CD14-positive monocyte (primary cell): ENCODE results near the gene RLN1. TPM values are rescaled to one million over a fixed set of nuclear protein-coding genes. Genes with fewer than 3 reads are reported as not detected.

Experiments used
- DNase-seq, 3 donors: peaks; one replicate each; pipeline ENCODE4 v3.0.0-alpha.2; 2011 to 2022
- H2AFZ ChIP-seq: 2 replicates; pipeline ENCODE4 v1.6.0; 2012; ENCODE audit warnings: mild to moderate bottlenecking, low read depth, low read length, inconsistent platforms; ENCODE audit not compliant: insufficient read depth, poor library complexity, severe bottlenecking
- H3K27ac ChIP-seq, 2 donors: 1 replicate in 1 of 2; 2 replicates in 1 of 2; pipeline ENCODE4 v1.5.1; 2012 to 2013; ENCODE audit warnings: low read length in 2 of 2, control low read depth in 1 of 2, inconsistent platforms in 1 of 2, low read depth in 1 of 2, mild to moderate bottlenecking in 1 of 2
- H3K27me3 ChIP-seq, 2 donors: one replicate each; pipeline versions ENCODE4 v1.6.0 to v1.6.1; 2011 to 2013; ENCODE audit warnings: low read length in 2 of 2; ENCODE audit not compliant: control insufficient read depth in 2 of 2, insufficient read depth in 2 of 2
- H3K36me3 ChIP-seq, 2 donors: replicated peaks in 1 of 2; 1 replicate in 1 of 2; 2 replicates in 1 of 2; pipeline versions ENCODE4 v1.5.1 to v1.6.1; 2012 to 2013; ENCODE audit warnings: low read length in 2 of 2, control low read depth in 1 of 2, inconsistent platforms in 1 of 2, mild to moderate bottlenecking in 1 of 2; ENCODE audit not compliant: insufficient read depth in 2 of 2, control insufficient read depth in 1 of 2
- H3K4me1 ChIP-seq, 2 donors: 1 replicate in 1 of 2; 2 replicates in 1 of 2; pipeline versions ENCODE4 v1.5.1 to v1.6.1; 2012 to 2013; ENCODE audit warnings: low read length in 2 of 2, control low read depth in 1 of 2, inconsistent platforms in 1 of 2, mild to moderate bottlenecking in 1 of 2, moderate library complexity in 1 of 2; ENCODE audit not compliant: insufficient read depth in 2 of 2, control insufficient read depth in 1 of 2
- H3K4me2 ChIP-seq: replicated peaks from 2 replicates; pipeline ENCODE3; 2012; ENCODE audit warnings: low read length, moderate library complexity, mild to moderate bottlenecking; ENCODE audit not compliant: poor library complexity, severe bottlenecking; ENCODE audit errors: extremely low read depth
- H3K4me3 ChIP-seq, 3 experiments: fragments of 200-600 bp in 1 of 3; sonication (generic) in 1 of 3; replicated peaks in 1 of 3; 1 replicate in 2 of 3; 2 replicates in 1 of 3; pipeline ENCODE4 v1.5.1; 2011 to 2013; ENCODE audit warnings: low read length in 3 of 3, mild to moderate bottlenecking in 3 of 3, control low read depth in 2 of 3, low read depth in 2 of 3, inconsistent platforms in 1 of 3, moderate library complexity in 1 of 3
- H3K79me2 ChIP-seq: 2 replicates; pipeline ENCODE4 v1.6.0; 2012; ENCODE audit warnings: mild to moderate bottlenecking, control low read depth, inconsistent platforms, low read length, moderate library complexity; ENCODE audit not compliant: insufficient read depth
- H3K9ac ChIP-seq: 2 replicates; pipeline ENCODE4 v1.6.0; 2017; ENCODE audit warnings: low read length, mild to moderate bottlenecking; ENCODE audit not compliant: insufficient read depth, poor library complexity, severe bottlenecking
- H3K9me3 ChIP-seq, 2 donors: replicated peaks in 1 of 2; 1 replicate in 1 of 2; 2 replicates in 1 of 2; pipeline versions ENCODE4 v1.5.1 to v1.6.1; 2012 to 2013; ENCODE audit warnings: low read length in 2 of 2, control low read depth in 1 of 2; ENCODE audit not compliant: control insufficient read depth in 1 of 2, insufficient read depth in 1 of 2
- H4K20me1 ChIP-seq: 2 replicates; pipeline ENCODE4 v1.6.0; 2012; ENCODE audit warnings: mild to moderate bottlenecking, low read length, control low read depth, moderate library complexity; ENCODE audit not compliant: insufficient read depth
- H3K27ac Mint-ChIP-seq, 7 donors: one replicate each; pipeline ENCODE4 v1.8.0; 2020; ENCODE audit warnings: mild to moderate bottlenecking in 7 of 7, mixed read lengths in 7 of 7, moderate library complexity in 6 of 7, inconsistent platforms in 2 of 7
- H3K27me3 Mint-ChIP-seq, 3 donors: one replicate each; pipeline ENCODE4 v1.8.0; 2021 to 2022; ENCODE audit warnings: low read depth in 3 of 3, mild to moderate bottlenecking in 3 of 3, mixed read lengths in 3 of 3, moderate library complexity in 3 of 3, inconsistent platforms in 1 of 3
- H3K36me3 Mint-ChIP-seq, 2 donors: one replicate each; pipeline ENCODE4 v1.8.0; 2020; ENCODE audit warnings: mixed read lengths in 2 of 2, inconsistent platforms in 1 of 2, mild to moderate bottlenecking in 1 of 2
- H3K4me1 Mint-ChIP-seq: one replicate; pipeline ENCODE4 v1.8.0; 2020; ENCODE audit warnings: mild to moderate bottlenecking, mixed read lengths
- H3K4me3 Mint-ChIP-seq, 2 donors: one replicate each; pipeline ENCODE4 v1.8.0; 2020; ENCODE audit warnings: mild to moderate bottlenecking in 2 of 2, mixed read lengths in 2 of 2, moderate library complexity in 1 of 2
- H3K9me3 Mint-ChIP-seq, 7 donors: one replicate each; pipeline ENCODE4 v1.8.0; 2020 to 2022; ENCODE audit warnings: mixed read lengths in 7 of 7, mild to moderate bottlenecking in 6 of 7, moderate library complexity in 6 of 7, inconsistent platforms in 2 of 7
- CTCF ChIP-seq: fragments of 200-600 bp; IDR thresholded peaks from one replicate; pipeline ENCODE4 v1.8.0; 2022; ENCODE audit warnings: antibody characterized with exemption, mild to moderate bottlenecking
- WGBS: methylation state at CpG from one replicate; pipeline ENCODE4 v1.1.5; 2013; ENCODE audit warnings: missing lambda C conversion rate; ENCODE audit not compliant: insufficient coverage; 5-methylcytosine and 5-hydroxymethylcytosine counted together
- intact Hi-C, 2 donors: fragments of 100-400 bp; cut with micrococcal nuclease; formaldehyde crosslinking; loops; one replicate each; pipeline versions ENCODE4 v1.15.0 to v1.15.1; 2023
- polyA plus RNA-seq, 3 donors: library from polyadenylated mRNA; depleted of rRNA in 1 of 3; unstranded in 2 of 3; stranded (reverse) in 1 of 3; fragments of 300-500 nt in 2 of 3; fragments of >200 nt in 1 of 3; fragmentation: Illumina TruSeq in 2 of 3; gene quantifications; 1 replicate in 2 of 3; 2 replicates in 1 of 3; pipeline ENCODE4 v1.2.3, GENCODE V29; 2012 to 2021
- small RNA-seq: library from RNA; depleted of rRNA; stranded (forward); fragments of <200 nt; gene quantifications from one replicate; pipeline ENCODE3, GENCODE V24; 2012; ENCODE audit warnings: low read depth; ENCODE audit not compliant: insufficient read length

The RLN1 gene
- polyA plus RNA-seq, 3 donors: not detected

GRCh38 chr9:5288591-5288990 is 51.1 kb downstream of the RLN1 start:
- H3K9ac ChIP-seq: no peak overlapping the region
- H3K27me3 Mint-ChIP-seq: peaks cover 1 to 2% (median 2%) of the 10 kb centered on the region in 3 donors
- H3K79me2 ChIP-seq: no peaks in the 10 kb centered on the region
- peaks cover 0 to 8% of the 10 kb centered on the region in 2 donors for H3K9me3 ChIP-seq
- no peak overlapping the region for H3K27ac ChIP-seq
- TF ChIP-seq CTCF: no peak
- H3K4me1 Mint-ChIP-seq: no peaks in the 10 kb centered on the region
- H3K27me3 ChIP-seq: no peaks in the 10 kb centered on the region
- H3K36me3 Mint-ChIP-seq: no peaks in the 10 kb centered on the region
- H3K4me1 ChIP-seq: no peaks in the 10 kb centered on the region
- DNase-seq: no peak
- H2AFZ ChIP-seq: no peak overlapping the region
- H3K4me3 Mint-ChIP-seq: no peak overlapping the region
- WGBS: no CpG with 5 or more reads among the region's 1 CpG
- H3K36me3 ChIP-seq: no peaks in the 10 kb centered on the region
- H3K9me3 Mint-ChIP-seq: peaks cover 0 to 6% (median 3%) of the 10 kb centered on the region in 7 donors
- H3K4me2 ChIP-seq: no peak overlapping the region
- intact Hi-C loops: loop anchor here in 1 of 2 donors (10.0 kb wide), 1 partner anchor 926 kb away; the partner anchor contains the start of gene IL33
- no peak overlapping the region for H3K27ac Mint-ChIP-seq
- no peaks in the 10 kb centered on the region for H4K20me1 ChIP-seq
- H3K4me3 ChIP-seq: no peak overlapping the region

- H4K20me1 ChIP-seq: no peaks in the 10 kb centered on the region
- Mint-ChIP-seq H3K4me3 (no peak overlapping the region), H3K36me3 (no peaks in the 10 kb centered on the region), H3K27ac (no peak overlapping the region), H3K27me3 (peaks cover 2% of the 10 kb centered on the region in 3 donors), H3K9me3 (peaks cover 0 to 5% (median 2%) of the 10 kb centered on the region in 7 donors), H3K4me1 (no peaks in the 10 kb centered on the region)
- no peak overlapping the region for H3K27ac ChIP-seq
- no peak overlapping the region for H3K4me2 ChIP-seq
- no peak for DNase-seq
- TF ChIP-seq CTCF: no peak
- H3K36me3 ChIP-seq: no peaks in the 10 kb centered on the region
- no peak overlapping the region for H3K9ac ChIP-seq
- no peaks in the 10 kb centered on the region for H3K27me3 ChIP-seq
- intact Hi-C loops: loop anchor here in 1 of 2 donors (10.0 kb wide), 1 partner anchor 929 kb away; the partner anchor contains the start of gene IL33
- no peaks in the 10 kb centered on the region for H3K79me2 ChIP-seq
- no peaks in the 10 kb centered on the region for H3K4me1 ChIP-seq
- no peak overlapping the region for H2AFZ ChIP-seq
- H3K9me3 ChIP-seq: no peaks in the 10 kb centered on the region
- H3K4me3 ChIP-seq: no peak overlapping the region
Measured at GRCh38 chr9:5286262-5286661, 53.4 kb downstream of the RLN1 start.

Small RNA genes within 50 kb of the gene (small RNA-seq; reads per million reads assigned to genes)
- gene AL135786.1: not detected
- not detected for gene HMGN2P31

Other genes starting within 250 kb of the RLN1 start
- not detected for gene INSL6, start 154.2 kb downstream of the RLN1 start, polyA plus RNA-seq
- not detected for gene INSL4, start 108.5 kb downstream of the RLN1 start, polyA plus RNA-seq
- gene RLN2, start 35.2 kb downstream of the RLN1 start, polyA plus RNA-seq: not detected
- 10 to 100 TPM in 2 of 3 donors, 1 to 10 TPM in 1; 4.6 to 19.7 (median 14.8) TPM for gene PLGRKT, start 98.0 kb upstream of the RLN1 start, polyA plus RNA-seq
- under 1 TPM in 2 of 3 donors, not detected in 1; 0.24 to 0.84 TPM for gene CD274, start 110.7 kb upstream of the RLN1 start, polyA plus RNA-seq
- gene PDCD1LG2, start 170.7 kb upstream of the RLN1 start, polyA plus RNA-seq: under 1 TPM; 0.16 to 0.41 (median 0.17) TPM